ENCODE results near the gene PTPRD. TPM values are rescaled to one million over a fixed set of nuclear protein-coding genes. Genes with fewer than 3 reads are reported as not detected.
"Not testable (repeated sequence)": the region's sequence is repeated elsewhere in the genome, so short reads cannot be mapped to it uniquely, and the experiment has no call there.

The PTPRD gene
- total RNA-seq, 1 experiment from 2014 or later, result not detected

DNA sequence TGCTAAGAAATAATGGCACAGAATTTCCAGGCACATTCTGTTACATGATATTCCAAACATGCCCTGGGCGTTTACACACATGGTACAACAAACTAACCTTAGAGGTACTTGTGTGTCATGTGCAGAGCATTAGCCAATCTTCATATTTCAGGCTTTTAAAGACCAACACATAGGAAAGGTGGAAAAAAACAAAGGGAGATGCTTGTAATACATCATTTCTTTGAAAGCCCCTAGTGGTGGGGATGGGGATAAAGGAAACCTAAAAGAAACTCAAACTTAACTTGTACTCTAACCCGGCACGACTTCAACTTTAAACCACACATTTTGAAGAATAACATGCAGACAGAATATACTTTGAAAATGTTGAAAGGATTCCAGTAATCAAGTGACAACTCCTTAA, 133.6 kb downstream of the PTPRD start:
- DNase-seq (ENCODE audit: low read depth), result no peak

DNA sequence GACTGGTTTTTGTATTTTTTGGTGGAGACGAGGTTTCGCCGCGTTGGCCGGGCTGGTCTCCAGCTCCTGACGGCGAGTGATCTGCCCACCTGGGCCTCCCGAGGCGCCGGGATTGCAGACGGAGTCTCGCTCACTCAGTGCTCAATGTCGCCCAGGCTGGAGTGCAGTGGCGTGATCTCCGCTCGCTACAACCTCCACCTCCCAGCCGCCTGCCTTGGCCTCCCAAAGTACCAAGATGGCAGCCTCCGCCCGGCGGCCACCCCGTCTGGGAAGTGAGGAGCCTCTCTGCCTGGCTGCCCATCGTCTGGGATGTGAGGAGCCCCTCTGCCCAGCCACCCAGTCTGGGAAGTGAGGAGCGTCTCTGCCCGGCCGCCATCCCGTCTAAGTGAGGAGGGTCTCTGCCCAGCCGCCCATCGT, 163.6 kb downstream of the PTPRD start:
- DNase-seq (ENCODE audit: low read depth), result not testable (repeated sequence)

DNA sequence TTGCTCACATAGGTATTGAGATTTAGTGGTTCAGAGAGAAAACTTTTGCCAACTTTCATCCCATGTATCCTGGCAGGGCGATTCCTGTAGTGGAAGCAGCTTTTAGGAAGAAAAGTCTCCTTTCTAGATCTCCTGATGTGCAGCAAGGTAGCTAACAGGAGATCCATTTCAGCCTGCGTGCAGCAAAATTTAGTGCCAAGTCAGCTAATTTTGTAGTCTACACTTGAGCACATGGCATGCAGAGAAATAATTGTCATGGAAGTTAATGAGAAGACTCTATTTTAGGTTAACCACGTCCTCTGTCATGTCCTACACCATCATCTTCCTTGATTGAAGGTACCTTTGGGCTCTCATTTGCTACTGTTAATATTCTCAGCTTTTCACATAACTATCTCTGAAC, 165.8 kb downstream of the PTPRD start:
- DNase-seq (ENCODE audit: low read depth), result no peak

DNA sequence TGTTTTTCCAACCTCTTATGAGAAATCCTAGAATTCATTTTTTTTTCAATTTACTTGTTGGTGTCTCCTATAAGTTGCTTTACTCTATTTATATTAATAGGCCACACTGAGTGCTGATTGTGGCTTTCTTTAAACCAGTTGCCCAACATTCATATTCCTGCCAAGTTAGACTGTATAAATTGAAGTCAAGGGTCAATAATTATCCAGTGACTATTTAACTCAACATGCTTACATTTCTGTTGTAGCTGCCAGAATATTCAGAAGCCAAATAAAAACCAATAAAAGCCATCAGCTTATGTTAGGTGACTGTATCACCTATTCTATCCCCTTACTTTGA, 169.0 kb downstream of the PTPRD start:
- no peak for DNase-seq (ENCODE audit: low read depth)

DNA sequence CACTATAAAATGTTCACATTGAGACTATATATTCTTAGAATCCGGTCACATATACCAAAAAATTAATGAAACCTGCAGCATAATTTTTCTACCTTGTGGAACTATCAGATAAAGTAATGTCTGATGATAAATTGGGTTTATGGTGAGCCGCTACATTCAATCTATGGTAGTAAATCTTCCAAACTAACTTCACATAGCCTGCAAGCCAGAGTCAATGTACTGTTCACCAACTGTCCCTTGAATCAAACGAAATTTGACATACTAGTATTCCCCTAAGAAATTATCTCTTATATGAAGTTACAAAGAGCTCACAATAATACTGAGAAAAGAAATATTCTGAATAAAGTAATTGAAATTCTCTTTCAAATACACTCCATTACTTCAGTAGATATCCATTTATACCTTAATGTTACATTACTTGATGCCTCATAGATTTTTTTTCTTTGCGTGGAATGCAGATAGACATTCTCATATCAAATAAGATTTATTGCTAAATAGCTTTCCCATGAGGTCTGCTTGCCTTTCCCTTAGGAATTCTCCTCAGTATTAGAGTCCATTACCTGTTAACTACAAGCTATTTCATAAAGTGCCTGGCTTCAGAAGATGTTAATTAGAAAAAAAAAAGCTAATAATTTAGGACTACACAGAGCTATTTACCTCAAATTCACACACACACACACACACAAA, 169.5 kb downstream of the PTPRD start:
- no peak for DNase-seq (ENCODE audit: low read depth)

DNA sequence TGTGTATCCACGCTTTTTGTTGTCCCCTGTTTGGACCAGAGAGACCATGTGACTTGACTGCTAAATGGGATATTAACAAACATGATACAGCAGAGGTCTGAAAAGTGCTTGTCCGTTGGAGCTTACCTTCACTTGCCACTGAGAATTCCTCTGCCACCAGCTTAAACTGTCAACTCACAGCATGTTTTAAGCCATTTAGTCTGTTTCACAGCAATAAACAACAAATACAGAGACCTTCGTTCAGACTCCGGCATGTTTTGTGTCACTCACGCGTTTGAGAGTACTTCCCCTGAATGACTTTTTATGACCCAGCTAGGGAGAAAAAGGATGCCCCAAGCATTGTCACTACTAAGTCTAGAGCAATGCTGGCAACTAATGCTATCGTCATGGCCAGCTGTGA, 173.8 kb downstream of the PTPRD start:
- DNase-seq (ENCODE audit: low read depth), result no peak

DNA sequence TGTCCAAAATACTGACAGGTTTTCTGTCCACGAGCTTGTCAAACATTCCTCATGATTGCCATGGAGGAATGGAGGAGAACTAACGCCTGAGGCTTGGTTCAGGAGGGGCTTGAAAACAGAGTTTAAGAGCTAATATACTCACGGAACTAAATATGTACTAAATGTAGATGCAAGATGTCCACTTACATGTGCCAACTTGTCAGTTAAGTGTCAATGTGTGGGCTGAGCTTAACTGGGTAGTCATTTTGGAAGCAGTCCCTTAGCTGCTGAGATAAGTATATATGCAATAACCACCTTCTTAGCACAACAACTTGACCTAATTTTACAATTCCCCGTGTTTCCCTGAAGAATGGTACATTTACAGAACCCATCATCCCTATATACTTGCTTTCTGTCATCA, 176.0 kb downstream of the PTPRD start:
- DNase-seq (ENCODE audit: low read depth), result no peak

DNA sequence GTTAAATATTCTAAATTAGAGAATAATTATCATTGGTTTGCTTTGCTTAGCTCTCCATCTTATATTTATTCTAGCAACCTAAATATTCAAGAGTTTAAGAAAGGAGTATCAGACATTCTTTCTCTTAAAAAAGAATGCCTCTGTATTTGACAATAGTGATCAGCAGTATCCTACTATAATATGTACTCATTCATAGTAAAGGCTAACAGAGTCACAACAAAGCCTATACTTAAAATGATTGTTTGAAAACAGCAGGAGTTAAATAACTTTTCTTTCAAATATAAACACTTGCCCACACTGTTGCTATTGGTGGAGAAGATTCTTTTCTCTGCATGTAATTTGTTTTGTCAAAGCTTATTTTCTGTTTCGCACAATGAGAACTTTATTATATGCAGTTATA, 178.4 kb downstream of the PTPRD start:
- no peak for DNase-seq (ENCODE audit: low read depth)

DNA sequence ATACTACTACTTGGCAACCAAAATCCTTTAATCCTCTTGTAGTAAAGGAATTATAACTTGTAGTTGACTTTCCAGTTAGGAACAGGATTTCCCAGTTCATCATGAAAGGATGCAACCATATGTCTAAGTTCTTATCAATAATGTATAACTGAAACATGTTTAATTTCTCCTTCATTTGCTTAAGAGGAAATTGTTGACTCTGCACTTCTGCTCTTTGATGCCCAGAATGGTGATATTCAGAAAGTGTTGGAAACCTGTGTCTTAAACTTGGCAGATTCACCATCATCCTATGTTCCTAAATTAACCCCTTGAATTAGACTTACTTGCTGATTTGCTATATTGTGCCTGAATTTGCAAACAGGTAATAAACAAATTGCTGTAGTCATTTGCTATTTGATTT, 201.5 kb downstream of the PTPRD start:
- DNase-seq (ENCODE audit: low read depth), result no peak

DNA sequence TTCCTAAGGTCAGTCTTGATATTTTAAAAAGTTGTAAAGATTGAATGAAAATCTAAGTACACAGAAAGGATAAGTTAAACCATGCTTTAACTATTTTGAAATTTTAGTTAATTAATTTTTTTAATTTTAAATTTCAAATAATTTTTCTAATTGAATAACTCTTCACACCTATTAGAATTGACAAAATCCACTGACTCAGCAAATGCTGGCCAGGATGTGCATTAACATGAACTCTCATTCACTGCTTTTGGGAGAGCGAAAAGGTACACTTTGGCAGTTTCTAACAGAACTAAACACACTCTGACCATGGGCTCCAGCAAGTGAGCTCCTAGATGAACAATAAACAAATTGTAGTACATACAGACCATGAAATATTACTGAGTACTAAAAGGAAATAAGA, 209.5 kb downstream of the PTPRD start:
- no peak for DNase-seq (ENCODE audit: low read depth)

DNA sequence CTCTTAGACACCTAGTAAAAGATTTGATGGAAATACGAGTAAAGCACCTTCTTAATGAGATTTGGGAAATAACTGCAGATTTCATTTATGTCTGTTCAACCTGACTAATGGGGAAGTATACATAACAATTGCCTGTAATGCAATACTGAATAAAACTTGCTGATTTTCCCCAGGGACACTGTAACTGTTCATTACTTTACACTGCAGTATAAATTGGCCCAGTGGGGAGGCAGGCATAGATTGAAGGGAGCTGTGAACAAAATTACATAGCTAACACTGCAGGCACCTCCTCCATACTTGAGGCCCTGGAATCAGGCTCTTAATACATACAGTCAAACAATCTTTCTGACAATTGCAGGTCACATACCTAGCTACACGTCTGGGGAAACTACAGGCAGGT, 216.2 kb downstream of the PTPRD start:
- DNase-seq (ENCODE audit: low read depth), result no peak

DNA sequence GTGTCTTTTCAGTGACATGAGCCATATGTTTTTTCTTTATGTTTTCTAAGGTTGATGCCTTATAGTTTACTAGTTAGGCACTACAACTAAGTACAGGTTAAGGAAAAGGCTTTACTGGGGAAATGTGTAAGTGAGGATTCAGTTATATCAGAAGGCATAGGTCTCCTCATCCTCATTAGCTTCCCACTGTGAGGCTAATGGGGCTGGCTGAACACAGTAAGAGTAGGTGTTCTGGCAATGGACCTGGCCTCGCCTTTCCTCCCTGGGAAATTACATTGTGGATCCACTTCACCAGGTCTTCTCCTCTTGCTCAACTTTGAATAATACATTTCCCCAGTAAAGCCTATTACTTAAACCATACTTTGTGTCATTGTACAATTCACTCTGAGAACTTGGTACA, 225.5 kb downstream of the PTPRD start:
- DNase-seq (ENCODE audit: low read depth), result no peak

DNA sequence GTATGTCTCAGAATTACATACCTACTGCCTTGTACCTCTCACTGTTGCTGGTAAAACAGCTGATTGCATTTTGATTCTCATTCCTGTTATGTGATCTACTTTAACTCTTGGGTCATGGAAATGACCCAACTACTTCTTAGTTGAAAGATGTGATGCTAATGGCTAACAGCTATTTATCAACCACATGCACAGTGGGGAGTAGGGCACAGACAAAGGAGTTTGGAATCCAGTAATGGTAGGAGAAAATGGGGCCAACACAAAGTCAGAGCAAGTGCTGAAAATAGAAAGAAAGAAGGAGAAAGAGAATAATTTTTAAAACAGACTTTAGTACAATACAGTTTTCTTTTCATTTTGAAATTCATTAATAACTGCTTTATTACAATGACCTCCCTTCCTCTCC, 241.0 kb downstream of the PTPRD start:
- no peak for DNase-seq (ENCODE audit: low read depth)

DNA sequence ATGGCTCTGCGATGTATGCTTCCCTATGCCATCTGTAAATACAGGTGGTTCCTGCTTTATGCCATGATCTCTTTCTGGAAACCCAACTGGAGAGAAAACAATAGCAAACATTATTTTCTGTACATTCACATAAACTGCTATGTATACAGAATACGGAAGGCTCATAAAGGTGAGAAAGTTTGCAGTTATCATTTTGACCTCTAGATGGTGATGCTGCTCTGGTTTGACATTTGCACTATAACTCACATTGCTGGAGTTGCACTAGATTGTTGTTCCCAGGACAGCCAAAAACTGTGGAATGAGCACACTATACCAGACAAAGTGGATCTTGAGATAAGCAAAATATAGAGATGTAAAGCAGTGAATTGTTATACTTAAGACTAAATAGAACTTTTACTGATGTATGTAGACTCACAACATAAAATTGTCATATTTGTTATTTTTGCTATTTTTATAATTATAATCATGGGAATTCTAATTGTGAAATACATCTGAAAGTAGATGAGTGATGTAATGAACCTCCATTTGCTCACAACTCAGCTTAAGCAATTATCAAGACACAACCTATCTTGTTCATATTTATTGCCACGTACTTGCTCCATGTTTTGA, 246.5 kb downstream of the PTPRD start:
- no peak for DNase-seq (ENCODE audit: low read depth)

DNA sequence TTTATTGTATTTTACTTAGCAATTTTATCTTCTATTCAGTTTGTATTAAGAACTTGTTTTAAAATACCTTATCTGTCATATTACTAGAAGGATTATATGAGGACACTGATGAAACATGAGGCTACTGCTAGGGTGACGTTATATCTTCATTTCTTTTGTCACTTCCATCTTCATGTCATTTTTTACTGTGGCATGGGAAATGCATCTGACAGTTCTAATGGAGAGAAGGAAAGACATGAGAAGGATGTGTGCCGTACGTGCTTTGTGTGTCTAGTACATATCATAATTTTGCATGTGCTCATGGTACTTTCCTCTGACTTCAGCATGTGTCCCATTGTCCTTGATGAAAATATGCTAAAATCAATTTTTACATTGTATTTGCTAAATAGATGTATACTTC, 258.2 kb downstream of the PTPRD start:
- DNase-seq (ENCODE audit: low read depth), result no peak

DNA sequence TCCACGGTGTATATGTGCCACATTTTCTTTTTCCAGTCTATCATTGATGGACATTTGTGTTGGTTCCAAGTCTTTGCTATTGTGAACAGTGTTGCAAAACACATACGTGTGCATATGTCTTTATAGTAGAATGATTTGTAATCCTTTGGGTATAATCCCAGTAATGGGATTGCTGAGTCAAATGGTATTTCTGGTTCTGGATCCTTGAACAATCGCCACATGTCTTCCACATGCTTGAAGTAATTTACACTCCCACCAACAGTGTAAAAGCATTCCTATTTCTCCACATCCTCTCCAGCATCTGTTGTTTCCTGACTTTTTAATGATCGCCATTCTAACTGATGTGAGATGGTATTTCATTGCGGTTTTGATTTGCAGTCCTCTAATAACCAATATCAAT, 267.2 kb downstream of the PTPRD start:
- not testable (repeated sequence) for DNase-seq (ENCODE audit: low read depth)

DNA sequence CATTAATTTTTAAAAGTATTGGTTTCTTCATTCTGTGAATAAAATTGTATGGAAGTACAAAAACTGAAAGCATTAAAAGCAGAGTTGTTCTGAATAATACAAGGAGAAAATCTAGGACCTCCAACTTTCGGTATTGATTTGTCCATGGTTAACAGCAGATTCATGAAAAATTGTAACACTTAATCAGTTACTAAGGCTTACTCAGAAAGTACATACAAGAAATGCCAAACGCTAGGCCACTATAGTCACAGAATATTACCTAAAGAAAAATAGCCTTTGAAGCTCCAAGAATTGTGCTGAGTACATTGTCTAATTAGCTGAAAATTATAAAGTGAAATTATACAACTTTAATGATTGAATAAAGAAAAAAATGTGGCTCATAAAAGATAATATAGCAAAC, 271.7 kb downstream of the PTPRD start:
- no peak for DNase-seq (ENCODE audit: low read depth)

DNA sequence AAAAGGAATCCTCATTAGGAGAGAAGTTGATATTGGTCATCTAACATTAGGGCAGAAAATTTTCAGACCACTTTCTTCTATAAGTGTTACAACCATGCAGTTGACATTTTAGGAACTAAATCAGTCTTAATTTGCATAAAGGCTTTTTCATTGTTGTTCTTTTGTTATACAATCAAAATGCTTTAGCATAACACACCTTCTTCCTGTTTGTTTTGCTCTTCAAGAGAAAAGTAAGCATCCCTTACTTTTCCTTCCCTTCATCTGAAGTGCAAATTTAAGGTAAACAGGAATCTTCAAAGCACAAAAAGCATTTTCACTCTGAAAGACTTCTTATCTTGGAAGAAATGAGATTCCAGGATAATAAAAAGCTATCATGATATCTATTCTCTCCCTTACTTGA, 273.6 kb downstream of the PTPRD start:
- no peak for DNase-seq (ENCODE audit: low read depth)

DNA sequence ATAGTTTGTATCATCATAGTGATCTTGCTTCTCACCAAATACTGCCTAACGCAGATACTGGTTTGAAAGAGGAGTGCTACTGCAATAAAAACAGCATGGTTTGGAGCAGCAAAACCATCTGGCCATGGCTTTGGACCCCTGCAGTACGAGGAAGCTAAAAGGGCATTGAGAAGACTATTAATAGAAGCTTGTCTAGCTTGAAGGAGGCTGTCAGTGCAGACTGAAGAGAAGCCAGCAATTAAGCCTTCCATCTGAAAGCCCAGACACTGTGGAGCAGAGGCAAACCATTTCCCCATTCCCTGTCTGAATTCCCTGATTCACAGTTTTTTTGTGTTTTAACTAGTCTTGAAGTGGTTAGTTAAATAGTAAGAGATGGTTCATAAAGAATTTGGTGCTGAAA, 281.6 kb downstream of the PTPRD start:
- DNase-seq (ENCODE audit: low read depth), result no peak

DNA sequence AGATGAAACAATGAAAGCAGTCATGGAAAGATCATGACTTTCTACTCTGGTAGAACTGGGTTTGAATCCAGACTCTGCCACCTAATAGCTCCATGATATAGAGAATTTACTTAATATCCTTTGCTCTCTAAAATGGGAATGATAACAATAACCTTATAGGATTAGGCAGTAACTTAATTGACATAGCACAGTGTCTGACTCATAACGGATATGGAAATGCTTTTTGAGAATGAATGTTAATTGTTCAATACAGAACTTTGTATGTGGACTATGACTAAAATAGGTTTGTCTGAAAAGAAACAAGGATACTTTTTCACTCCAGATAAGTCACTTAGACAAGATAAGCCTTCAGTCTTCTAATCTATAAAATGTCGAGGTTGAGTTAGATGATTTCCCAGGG, 330.7 kb downstream of the PTPRD start:
- DNase-seq (ENCODE audit: low read depth), result no peak

DNA sequence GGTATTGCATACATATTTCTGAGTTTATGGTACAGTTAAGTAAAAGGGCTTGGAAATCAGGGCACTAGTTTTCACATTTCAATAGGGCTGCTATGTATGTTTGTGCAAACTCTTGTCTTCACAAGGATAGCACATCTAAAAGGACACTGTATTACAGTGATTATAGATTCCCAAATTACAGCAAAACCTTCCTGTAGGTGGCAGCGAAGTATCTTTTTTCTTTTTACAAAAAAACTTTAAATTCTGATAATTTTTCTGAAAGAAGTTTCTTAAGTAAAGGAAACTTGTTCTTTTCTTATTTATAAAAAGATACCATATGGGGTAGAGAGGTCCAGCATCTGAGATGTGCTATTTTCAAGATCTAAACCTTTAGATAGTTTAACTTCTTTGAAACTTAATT, 337.8 kb downstream of the PTPRD start:
- DNase-seq (ENCODE audit: low read depth), result no peak

DNA sequence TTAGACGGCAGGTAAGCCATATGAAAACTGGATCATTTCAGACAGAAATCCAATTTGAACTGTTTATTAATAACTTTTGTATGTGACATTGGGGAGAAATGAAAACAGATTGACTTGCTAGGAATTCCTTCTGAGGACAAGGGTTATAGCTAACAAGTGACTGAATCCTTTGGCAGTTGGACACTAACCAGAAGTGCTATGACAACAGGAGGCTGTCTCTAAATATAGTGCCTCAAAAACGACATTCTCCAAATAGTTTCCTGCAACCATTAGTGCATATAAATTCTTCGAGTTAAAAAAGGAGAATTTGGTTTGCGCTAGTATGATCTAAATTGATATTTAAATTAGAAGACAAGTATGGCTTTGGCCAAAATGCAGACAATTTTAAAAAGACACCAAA, 338.6 kb downstream of the PTPRD start:
- no peak for DNase-seq (ENCODE audit: low read depth)

DNA sequence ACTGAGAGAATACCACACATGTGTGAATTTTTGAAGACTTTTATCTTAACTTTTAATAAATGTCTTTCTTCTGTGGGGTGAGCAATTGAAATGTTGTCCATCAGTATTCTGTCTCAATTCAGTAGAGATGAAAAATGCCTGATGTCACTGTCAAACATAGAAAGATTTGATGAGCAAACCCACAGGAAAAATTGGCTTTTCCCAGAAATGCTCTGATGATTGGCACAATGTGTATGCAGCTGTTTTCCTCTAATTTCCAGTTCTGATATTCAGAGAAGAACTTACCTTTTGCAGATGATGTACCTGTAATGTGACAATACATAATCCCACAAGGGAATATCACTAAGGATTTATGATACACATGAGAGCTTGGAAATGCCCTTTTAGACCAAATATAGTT, 340.0 kb downstream of the PTPRD start:
- DNase-seq (ENCODE audit: low read depth), result no peak

Measured in LHCN-M2 (cell line).